ENCODE results near the gene IGF2R.

GRCh38 chr6:160040055-160040454, 71.2 kb downstream of the IGF2R start:
- no peak for TF ChIP-seq CTCF (IDR thresholded peaks at IDR 0.05; ENCODE audit: low read depth, low read length)
- TF ChIP-seq POLR2A (IDR thresholded peaks at IDR 0.05; ENCODE audit: extremely low read depth, insufficient read length) = no peak
